Activated CD8-positive, alpha-beta memory T cell treated with anti-CD3 and anti-CD28 coated beads, Interleukin-2, amount 50 U/mL, for 24 hours (primary cell): ENCODE measurements around the gene ZNF865.

Source experiments
- DNase-seq: peaks from one replicate; pipeline ENCODE4 v3.0.0-alpha.2; 2020; ENCODE audit errors: extremely low read depth

The ZNF865 gene

GRCh38 chr19:55658846-55659459 lies 53.5 kb downstream of the ZNF865 start:
- no peak for DNase-seq

GRCh38 chr19:55659822-55660221 lies 54.4 kb downstream of the ZNF865 start:
- DNase-seq, result no peak

- DNase-seq, result no peak
These were observed 55.0 kb downstream of the ZNF865 start for GRCh38 chr19:55660404-55660803.

- no peak for DNase-seq
These were observed 55.5 kb downstream of the ZNF865 start for GRCh38 chr19:55660991-55661390.

- DNase-seq, result no peak
These were observed 56.4 kb downstream of the ZNF865 start for GRCh38 chr19:55661826-55662225.

- no peak for DNase-seq
These were observed 58.5 kb downstream of the ZNF865 start for GRCh38 chr19:55663846-55664536.

- DNase-seq, result no peak
These were observed 61.0 kb downstream of the ZNF865 start for GRCh38 chr19:55666343-55667005.
